Stimulated activated CD8-positive, alpha-beta memory T cell treated with anti-CD3 and anti-CD28 coated beads, Interleukin-4, amount 100 ng/mL, for 24 hours (primary cell): Measurements from ENCODE around the gene SLFN5.
"Not testable (repeated sequence)": the region's sequence is repeated elsewhere in the genome, so short reads cannot be mapped to it uniquely, and the experiment has no call there.

ENCODE experiments used
- DNase-seq: peaks from one replicate; pipeline ENCODE4 v3.0.0-alpha.2; 2020; ENCODE audit warnings: low read depth

Gene SLFN5

DNA sequence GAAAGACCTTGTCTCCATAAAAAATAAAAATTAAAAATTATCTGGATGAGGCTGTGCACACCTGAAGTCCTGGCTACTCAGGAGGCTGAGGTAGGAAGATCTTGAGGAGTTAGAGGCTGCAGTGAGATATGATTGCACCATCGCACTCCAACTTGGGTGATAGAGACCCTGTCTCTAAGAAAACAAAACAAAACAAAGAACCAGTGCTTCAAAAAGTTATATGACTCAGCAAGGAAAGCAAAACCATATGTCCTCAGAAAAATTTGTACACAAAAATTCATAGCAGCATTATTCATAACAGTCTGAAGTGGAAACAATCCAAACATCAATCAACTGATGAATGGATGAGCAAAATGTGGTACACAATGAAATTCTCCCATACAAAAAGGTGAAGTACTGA lies 48.9 kb downstream of the SLFN5 start:
- DNase-seq: no peak

DNA sequence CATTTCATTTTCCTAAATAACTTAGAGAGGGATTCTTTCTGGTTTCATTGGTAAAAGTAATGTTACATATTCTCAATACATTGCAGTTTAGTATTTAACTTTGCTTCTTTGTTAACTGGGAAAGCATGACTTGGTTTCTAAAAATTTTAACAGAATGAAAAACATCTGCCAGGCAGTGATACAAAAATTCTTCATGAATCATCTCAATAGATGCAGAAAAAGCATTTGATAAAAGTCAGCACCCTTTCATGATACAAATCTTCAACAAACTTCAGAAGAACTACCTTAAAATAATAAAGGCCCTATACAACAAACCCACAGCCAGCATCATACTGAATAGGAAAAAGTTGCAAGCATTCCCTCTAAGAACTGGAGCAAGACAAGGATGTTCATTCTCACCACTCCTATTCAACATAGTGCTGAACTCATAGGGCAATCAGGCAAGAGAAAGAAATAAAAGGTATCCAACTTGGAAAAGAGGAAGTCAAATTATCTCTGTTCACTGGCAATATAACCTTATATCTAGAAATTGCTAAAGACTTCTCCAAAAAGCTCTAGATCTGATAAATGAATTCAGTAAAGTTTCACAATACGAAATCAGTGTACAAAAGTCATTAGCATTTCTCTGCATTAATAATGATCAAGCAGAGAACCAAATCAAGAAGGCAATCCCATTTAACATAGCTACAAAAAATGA lies 50.4 kb downstream of the SLFN5 start:
- no peak for DNase-seq

DNA sequence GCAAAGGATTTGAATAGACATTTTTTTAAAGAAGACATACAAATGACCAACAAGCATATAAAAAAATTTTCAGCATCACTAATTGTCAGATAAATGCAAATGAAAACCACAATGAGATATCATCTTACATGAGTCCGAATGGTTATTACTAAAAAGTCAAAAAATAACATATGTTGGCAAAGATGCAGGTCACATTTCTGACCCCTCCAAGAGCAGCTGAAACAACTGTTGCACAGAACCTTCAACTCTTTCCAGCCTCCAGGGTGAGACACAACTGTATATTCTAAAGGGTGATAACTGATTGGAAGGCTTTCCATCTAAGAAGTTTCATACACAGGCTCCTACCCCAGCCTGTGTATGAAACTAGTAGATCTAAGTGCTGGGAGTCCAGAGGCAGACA lies 51.9 kb downstream of the SLFN5 start:
- DNase-seq: no peak

GRCh38 chr17:35295686-35296085 lies 52.8 kb downstream of the SLFN5 start:
- no peak for DNase-seq

DNA sequence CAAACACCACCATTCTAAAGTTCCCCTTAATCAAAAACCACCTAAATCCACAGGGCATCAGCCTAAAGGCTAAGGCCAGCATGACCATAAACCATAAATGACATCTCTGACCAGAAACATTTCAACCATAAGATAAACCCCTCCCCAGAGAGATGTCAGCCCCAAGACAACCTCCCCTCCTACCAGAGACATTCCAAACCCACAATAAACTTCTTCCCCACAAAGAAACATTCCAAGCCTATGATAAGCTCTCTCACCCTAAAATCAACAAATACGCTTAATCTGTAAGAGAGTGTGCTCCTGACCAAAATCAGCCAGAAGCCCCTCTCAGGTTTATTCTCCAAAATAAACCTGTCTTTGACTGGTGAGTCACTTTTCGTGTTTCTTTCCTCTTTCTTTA lies 54.8 kb downstream of the SLFN5 start:
- no peak for DNase-seq

- no peak for DNase-seq
Measured at GRCh38 chr17:35298639-35299038, 55.8 kb downstream of the SLFN5 start.

GRCh38 chr17:35299135-35299534 lies 56.3 kb downstream of the SLFN5 start:
- DNase-seq: no peak

DNA sequence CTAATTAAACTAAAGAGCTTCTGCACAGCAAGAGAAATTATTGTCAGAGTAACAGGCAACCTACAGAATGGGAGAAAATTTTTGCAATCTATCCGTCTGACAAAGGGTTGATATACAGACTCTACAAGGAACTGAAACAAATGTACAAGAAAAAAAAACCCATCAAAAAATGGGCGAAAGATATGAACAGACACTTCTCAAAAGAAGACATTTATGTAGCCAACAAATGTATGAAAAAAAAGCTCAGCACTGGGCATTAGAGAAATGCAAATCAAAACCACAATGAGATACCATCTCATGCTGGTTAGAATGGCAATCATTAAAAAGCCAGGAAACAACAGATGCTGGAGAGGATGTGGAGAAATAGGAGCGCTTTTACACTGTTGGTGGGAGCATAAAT lies 66.5 kb downstream of the SLFN5 start:
- not testable (repeated sequence) for DNase-seq

DNA sequence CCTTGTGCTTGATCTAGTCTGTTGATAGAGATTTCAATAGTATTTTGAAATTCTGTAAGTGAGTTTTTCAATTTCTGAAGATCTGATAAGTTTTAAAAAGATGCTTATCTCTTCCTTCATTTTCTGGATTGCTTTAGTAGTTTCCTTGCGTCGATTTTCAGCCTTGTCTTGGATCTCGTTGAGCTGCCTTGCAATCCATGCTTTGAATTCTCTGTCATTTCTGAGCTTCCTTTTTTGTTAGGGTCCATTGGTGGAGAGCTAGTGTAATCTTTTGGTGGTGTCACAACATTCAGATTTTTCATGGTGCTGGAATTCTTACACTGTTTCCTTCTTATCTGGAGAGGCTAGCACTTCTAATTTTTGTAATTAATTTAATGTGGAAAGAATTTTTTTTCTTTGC lies 69.5 kb downstream of the SLFN5 start:
- DNase-seq: no peak

DNA sequence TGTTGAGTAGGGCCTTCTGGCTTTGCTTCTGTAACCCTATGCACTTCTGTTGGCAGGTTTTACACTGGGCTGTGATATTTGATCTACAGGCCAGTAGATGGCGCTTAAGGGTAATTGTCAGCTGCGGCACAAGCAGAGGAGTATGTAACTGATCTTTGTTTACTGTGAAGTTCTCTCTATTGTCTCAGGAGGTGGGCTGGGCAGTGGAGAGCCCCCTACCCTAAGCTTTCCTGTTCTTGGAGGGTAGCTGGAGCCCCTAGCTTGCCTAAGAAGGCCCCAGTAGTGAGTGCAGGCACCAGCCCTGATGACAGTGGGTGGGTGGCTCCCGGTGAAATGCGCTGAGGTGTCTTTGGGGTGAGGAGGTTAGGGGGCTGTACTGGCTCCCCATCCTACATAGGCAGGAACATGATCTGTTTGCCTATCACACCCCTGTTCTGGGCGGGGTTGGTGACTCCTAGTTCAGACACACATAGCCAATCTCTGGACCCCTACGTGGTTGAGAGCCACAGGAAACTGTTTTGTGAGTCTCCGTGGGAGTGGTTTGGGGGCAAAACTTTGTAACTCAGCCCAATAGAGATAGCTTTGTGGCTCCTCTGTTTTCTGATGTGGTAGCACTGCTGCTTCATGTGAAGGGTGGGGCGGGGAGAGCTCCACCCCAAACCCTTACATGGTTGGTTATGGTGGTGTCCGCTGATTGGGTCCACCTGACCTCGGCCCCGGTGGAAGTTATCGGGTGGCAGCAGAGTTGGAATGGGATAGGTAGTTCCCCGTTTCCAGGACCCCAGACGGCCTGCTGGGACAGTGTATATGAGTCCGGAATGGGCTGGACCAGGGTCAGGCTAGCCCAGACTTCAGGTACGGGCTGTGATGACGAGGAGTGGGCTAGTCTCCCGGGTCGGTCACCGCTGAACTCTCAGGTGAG lies 70.2 kb downstream of the SLFN5 start:
- peak; percentile 62 for DNase-seq

DNA sequence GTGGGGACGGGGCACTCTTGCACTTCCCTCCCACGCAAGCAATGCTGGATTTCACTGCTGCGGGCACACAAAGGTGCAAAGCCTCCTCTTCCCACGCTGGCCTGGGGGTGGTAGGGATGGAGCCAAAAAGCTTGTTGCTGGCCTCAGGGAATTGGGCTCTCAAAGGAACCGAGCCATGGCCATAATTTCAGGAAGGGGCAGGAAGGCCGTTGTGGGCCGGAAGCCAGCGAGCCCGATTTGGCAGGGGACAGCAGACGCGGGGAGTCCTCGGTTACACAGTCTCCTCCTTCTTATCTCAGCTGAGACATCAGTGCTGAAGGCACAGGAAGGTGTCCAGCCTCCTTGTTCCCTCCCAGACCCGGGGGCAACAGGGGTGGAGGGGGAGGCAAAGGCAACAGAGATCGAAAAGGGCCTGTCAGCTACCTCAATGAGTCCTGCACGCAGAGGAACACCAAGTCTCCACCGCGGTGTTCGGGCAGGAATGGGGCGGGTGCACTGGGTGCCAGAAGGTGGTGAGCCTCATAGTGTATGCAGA lies 71.1 kb downstream of the SLFN5 start:
- no peak for DNase-seq

GRCh38 chr17:35314415-35315216 lies 71.7 kb downstream of the SLFN5 start:
- DNase-seq: no peak

DNA sequence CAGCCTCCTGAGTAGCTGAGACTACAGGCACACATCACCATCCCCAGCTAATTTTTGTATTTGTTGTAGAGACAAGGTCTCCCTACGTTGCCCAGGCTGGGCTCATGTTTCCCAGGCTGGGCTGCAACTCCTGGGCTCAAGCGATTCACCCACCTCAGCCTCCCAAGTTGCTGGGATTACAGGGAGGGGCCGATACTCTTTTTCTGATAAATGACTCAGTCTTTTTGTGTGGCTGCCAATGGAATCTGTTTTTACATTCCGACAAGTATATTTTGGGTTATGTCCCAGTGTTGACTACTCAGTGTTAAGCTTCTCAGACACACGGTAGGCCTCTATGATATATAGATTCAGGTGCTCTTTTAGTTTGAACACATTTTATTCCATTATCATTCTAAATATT lies 72.4 kb downstream of the SLFN5 start:
- no peak for DNase-seq

GRCh38 chr17:35315971-35316370 lies 73.1 kb downstream of the SLFN5 start:
- no peak for DNase-seq

DNA sequence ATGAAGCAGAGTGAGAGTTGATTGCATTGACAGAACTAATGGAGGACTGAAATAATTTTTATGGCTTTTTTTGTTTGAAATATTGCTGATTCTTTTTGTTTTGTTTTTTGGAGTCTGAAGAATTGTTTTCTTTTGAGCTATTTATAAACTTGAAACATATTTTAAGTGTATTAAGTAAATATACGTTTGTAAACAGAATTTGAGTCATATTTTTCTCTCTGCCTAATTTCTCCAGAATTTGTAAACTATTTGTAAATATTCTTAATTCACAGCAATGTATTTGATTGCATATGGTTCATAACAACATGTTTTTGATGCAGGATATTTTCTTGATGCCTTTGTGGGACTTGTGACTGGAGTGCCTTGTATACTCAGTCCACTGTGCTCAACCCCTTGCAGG lies 79.9 kb downstream of the SLFN5 start:
- DNase-seq: no peak
